Right atrium auricular region (tissue), 2 donors: ENCODE results near the gene EHD3. TPM values are rescaled to one million over a fixed set of nuclear protein-coding genes. Genes with fewer than 3 reads are reported as not detected.

Experiments
- DNase-seq: peaks from one replicate; pipeline ENCODE4 v3.0.0-alpha.2; 2019; ENCODE audit warnings: low spot score
- H3K27ac ChIP-seq, 2 donors: fragments of 200-600 bp; sonication (generic); 1 replicate in 1 of 2; 2 replicates in 1 of 2; pipeline ENCODE4 v1.5.1; 2016 to 2019
- H3K27me3 ChIP-seq, 2 donors: fragments of 200-600 bp; sonication (generic); one replicate each; pipeline versions ENCODE4 v1.5.1 to v1.6.0; 2017 to 2019
- H3K36me3 ChIP-seq: fragments of 200-600 bp; sonication (generic); one replicate; pipeline ENCODE4 v1.5.1; 2016
- H3K4me1 ChIP-seq, 2 donors: fragments of 200-600 bp; sonication (generic); one replicate each; pipeline versions ENCODE4 v1.5.1 to v1.6.0; 2017 to 2019
- H3K4me3 ChIP-seq, 2 donors: fragments of 200-600 bp; sonication (generic); 1 replicate in 1 of 2; 2 replicates in 1 of 2; pipeline ENCODE4 v1.5.1; 2017 to 2019; ENCODE audit warnings: mild to moderate bottlenecking in 1 of 2, moderate library complexity in 1 of 2
- H3K9me3 ChIP-seq, 2 donors: fragments of 200-600 bp; sonication (generic); one replicate each; pipeline ENCODE4 v1.5.1; 2019
- total RNA-seq, 2 donors: library from RNA; depleted of rRNA; stranded (reverse); fragments of >200 nt; gene quantifications; one replicate each; pipeline ENCODE4 v1.1.0, GENCODE V29; 2016
- TF ChIP-seq, protein P1 (sequence below), 2 donors: fragments of 200-600 bp; sonication (generic); IDR thresholded peaks; one replicate each; pipeline ENCODE4 v1.5.1; 2019; ENCODE audit warnings: antibody characterized with exemption in 2 of 2

Gene EHD3
- total RNA-seq, 2 donors from 2014 or later: 10.6 to 12.5 TPM

DNA sequence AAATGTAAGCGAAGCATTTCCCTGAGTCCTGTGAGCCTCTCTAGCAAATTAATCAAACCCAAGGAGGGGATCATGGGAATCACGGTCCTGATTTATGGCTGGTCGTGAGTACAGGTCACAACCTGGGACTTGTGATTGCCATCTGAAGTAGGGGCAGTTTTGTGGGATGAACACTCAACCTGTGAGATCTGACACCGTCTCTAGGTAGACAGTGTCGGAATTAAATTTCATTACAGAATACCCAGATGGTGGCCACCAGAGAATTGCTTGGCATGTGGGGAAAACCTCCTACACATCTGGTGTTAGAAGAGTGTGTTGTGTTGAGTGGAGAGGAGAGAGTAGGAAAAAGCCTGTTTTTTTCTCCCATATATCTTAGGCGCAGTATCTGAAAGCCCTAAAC lies 29.2 kb upstream of the EHD3 start:
- H3K4me3 ChIP-seq: no peak overlapping the region
- TF ChIP-seq, protein P1, sequence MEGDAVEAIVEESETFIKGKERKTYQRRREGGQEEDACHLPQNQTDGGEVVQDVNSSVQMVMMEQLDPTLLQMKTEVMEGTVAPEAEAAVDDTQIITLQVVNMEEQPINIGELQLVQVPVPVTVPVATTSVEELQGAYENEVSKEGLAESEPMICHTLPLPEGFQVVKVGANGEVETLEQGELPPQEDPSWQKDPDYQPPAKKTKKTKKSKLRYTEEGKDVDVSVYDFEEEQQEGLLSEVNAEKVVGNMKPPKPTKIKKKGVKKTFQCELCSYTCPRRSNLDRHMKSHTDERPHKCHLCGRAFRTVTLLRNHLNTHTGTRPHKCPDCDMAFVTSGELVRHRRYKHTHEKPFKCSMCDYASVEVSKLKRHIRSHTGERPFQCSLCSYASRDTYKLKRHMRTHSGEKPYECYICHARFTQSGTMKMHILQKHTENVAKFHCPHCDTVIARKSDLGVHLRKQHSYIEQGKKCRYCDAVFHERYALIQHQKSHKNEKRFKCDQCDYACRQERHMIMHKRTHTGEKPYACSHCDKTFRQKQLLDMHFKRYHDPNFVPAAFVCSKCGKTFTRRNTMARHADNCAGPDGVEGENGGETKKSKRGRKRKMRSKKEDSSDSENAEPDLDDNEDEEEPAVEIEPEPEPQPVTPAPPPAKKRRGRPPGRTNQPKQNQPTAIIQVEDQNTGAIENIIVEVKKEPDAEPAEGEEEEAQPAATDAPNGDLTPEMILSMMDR (IDR thresholded peaks at IDR 0.05): no peak

GRCh38 chr2:31205186-31205585 lies 28.8 kb upstream of the EHD3 start:
- no peaks in the 10 kb centered on the region for H3K4me1 ChIP-seq
- TF ChIP-seq, protein P1 (IDR thresholded peaks at IDR 0.05): no peak
- no peak overlapping the region for H3K4me3 ChIP-seq
- DNase-seq: no peak
- H3K27ac ChIP-seq: no peak overlapping the region
- H3K9me3 ChIP-seq: no peaks in the 10 kb centered on the region
- no peaks in the 10 kb centered on the region for H3K36me3 ChIP-seq
- H3K27me3 ChIP-seq: no peaks in the 10 kb centered on the region

More for the DNA sequence above, 29.2 kb upstream of the EHD3 start:
- no peaks in the 10 kb centered on the region for H3K4me1 ChIP-seq
- no peak overlapping the region for H3K27ac ChIP-seq
- no peak for DNase-seq
- H3K27me3 ChIP-seq: no peaks in the 10 kb centered on the region
- H3K9me3 ChIP-seq: no peaks in the 10 kb centered on the region
- H3K36me3 ChIP-seq: no peaks in the 10 kb centered on the region

GRCh38 chr2:31205613-31206012 lies 28.3 kb upstream of the EHD3 start:
- H3K27me3 ChIP-seq: no peaks in the 10 kb centered on the region
- no peaks in the 10 kb centered on the region for H3K9me3 ChIP-seq
- no peaks in the 10 kb centered on the region for H3K4me1 ChIP-seq
- H3K4me3 ChIP-seq: no peak overlapping the region
- TF ChIP-seq, protein P1 (IDR thresholded peaks at IDR 0.05): no peak
- H3K36me3 ChIP-seq: no peaks in the 10 kb centered on the region
- no peak overlapping the region for H3K27ac ChIP-seq
- DNase-seq: no peak

DNA sequence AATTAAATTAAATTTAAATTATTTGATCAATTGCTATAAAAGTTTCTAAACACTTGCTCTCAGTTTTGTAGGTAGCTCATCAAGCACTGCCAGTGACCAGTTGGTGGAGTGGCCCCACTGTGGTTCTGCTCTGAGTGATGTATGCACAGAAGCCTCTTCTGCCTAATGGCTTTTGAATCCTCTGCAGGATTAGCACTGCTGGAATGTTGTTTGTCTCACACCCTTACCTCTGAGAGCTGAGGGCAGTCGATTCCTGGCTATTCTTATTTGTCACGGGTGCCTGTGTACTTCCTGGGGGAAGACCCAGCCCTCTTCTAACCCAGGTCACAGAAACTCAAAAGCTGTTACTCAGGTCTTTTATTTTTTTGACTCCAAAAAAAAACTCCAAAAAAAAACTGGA lies 26.2 kb upstream of the EHD3 start:
- no peak overlapping the region for H3K27ac ChIP-seq
- H3K4me1 ChIP-seq: no peaks in the 10 kb centered on the region
- no peaks in the 10 kb centered on the region for H3K9me3 ChIP-seq
- H3K27me3 ChIP-seq: no peaks in the 10 kb centered on the region
- TF ChIP-seq, protein P1 (IDR thresholded peaks at IDR 0.05): no peak
- H3K4me3 ChIP-seq: no peak overlapping the region
- no peaks in the 10 kb centered on the region for H3K36me3 ChIP-seq
- no peak for DNase-seq

DNA sequence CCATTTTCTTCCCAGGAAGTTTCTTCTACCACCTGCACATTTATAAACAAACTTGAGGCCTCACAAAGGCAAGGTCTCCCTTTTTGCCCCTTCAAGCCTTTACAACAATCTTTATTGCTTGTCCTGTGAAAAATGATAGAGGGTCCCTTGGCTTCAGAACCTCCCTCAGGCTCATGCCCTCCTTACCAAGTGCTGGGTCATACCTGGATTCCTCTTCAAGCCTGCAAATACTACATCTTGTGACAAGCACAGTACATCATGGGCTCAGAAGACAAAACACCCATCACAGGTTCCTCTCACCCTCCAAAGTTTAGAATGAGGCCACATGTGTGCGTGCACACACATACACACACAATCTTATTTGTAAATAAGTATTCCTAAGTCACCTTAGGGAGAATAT lies 25.7 kb upstream of the EHD3 start:
- DNase-seq: no peak
- TF ChIP-seq, protein P1 (IDR thresholded peaks at IDR 0.05): no peak
- Histone ChIP-seq H3K4me1 (no peaks in the 10 kb centered on the region), H3K36me3 (no peaks in the 10 kb centered on the region), H3K27ac (no peak overlapping the region), H3K27me3 (no peaks in the 10 kb centered on the region), H3K9me3 (no peaks in the 10 kb centered on the region), H3K4me3 (no peak overlapping the region)
